H1 (cell line): ENCODE measurements around the gene LOX. TPM values are rescaled to one million over a fixed set of nuclear protein-coding genes. Genes with fewer than 3 reads are reported as not detected.

Experiments
- CTCF ChIA-PET: fragments of 300-600 bp; sonication (Branson Sonifier 250); formaldehyde crosslinking; loops from one replicate; lab custom pipeline; 2021; ENCODE audit not compliant: partially characterized antibody; lab: Charles Lee
- POLR2A ChIA-PET: fragments of 300-600 bp; sonication (Branson Sonifier 250); formaldehyde crosslinking; loops from one replicate; lab custom pipeline; 2021; ENCODE audit warnings: inconsistent platforms; ENCODE audit not compliant: partially characterized antibody; lab: Charles Lee
- DNase-seq, 2 experiments: peaks; one replicate each; pipeline versions ENCODE4 v3.0.0 to v3.0.0-alpha.2; 2010 to 2022; ENCODE audit warnings: low spot score in 2 of 2, low read depth in 1 of 2, mixed read lengths in 1 of 2
- FAIRE-seq: peaks from 2 replicates; lab custom pipeline; 2011; peaks lifted over from hg19 to GRCh38; lab: Jason Lieb, UNC
- H2AFZ ChIP-seq: 2 replicates; pipeline ENCODE4 v1.8.1; 2012; ENCODE audit warnings: low read length, inconsistent platforms
- H2AK5ac ChIP-seq: 2 replicates; pipeline ENCODE4 v1.6.1; 2013; ENCODE audit warnings: low read depth, low read length
- H2BK120ac ChIP-seq: replicated peaks from 2 replicates; pipeline ENCODE3; 2013; ENCODE audit warnings: low read depth, low read length, inconsistent platforms
- H2BK12ac ChIP-seq: 2 replicates; pipeline ENCODE4 v1.6.1; 2013; ENCODE audit warnings: low read depth, low read length
- H2BK15ac ChIP-seq: 2 replicates; pipeline ENCODE4 v1.6.1; 2013; ENCODE audit warnings: low read length
- H2BK20ac ChIP-seq: 2 replicates; pipeline ENCODE4 v1.6.1; 2013; ENCODE audit warnings: low read length
- H2BK5ac ChIP-seq: 2 replicates; pipeline ENCODE4 v1.6.1; 2013; ENCODE audit warnings: low read depth, low read length
- H3K14ac ChIP-seq: 2 replicates; pipeline ENCODE4 v1.6.1; 2013; ENCODE audit warnings: inconsistent platforms; ENCODE audit not compliant: insufficient read length
- H3K18ac ChIP-seq: 2 replicates; pipeline ENCODE4 v1.6.1; 2013; ENCODE audit warnings: low read length; ENCODE audit errors: extremely low read depth
- H3K23ac ChIP-seq: 2 replicates; pipeline ENCODE4 v1.6.1; 2013; ENCODE audit warnings: inconsistent platforms; ENCODE audit not compliant: insufficient read length
- H3K23me2 ChIP-seq: 2 replicates; pipeline ENCODE4 v1.6.1; 2013; ENCODE audit warnings: low read depth, low read length
- H3K27ac ChIP-seq: 2 replicates; pipeline ENCODE4 v1.6.1; 2011; ENCODE audit warnings: low read depth, low read length, inconsistent platforms
- H3K27me3 ChIP-seq, 4 experiments: replicated peaks in 1 of 4; 1 replicate in 1 of 4; 2 replicates in 3 of 4; pipeline versions ENCODE4 v1.6.1 to v1.8.1; 2011 to 2013; ENCODE audit warnings: low read length in 3 of 4, mild to moderate bottlenecking in 3 of 4, inconsistent platforms in 2 of 4, mixed read lengths in 2 of 4, moderate library complexity in 1 of 4; ENCODE audit not compliant: control insufficient read depth in 3 of 4, insufficient read depth in 3 of 4; ENCODE audit errors: extremely low read depth in 1 of 4
- H3K36me3 ChIP-seq, 4 experiments: 2 replicates each; pipeline versions ENCODE4 v1.6.1 to v1.8.1; 2011 to 2013; ENCODE audit warnings: mild to moderate bottlenecking in 4 of 4, low read length in 3 of 4, moderate library complexity in 2 of 4, control low read depth in 1 of 4, inconsistent platforms in 1 of 4; ENCODE audit not compliant: insufficient read depth in 4 of 4, control insufficient read depth in 2 of 4
- H3K4ac ChIP-seq: replicated peaks from 2 replicates; pipeline ENCODE3; 2013; ENCODE audit warnings: low read length, low read depth, mixed read lengths, inconsistent platforms; ENCODE audit not compliant: insufficient read length
- H3K4me1 ChIP-seq, 4 experiments: replicated peaks in 1 of 4; 1 replicate in 1 of 4; 2 replicates in 3 of 4; pipeline versions ENCODE4 v1.6.1 to v1.8.1; 2011 to 2013; ENCODE audit warnings: low read length in 3 of 4, inconsistent platforms in 2 of 4, mixed read lengths in 1 of 4; ENCODE audit not compliant: insufficient read depth in 4 of 4, control insufficient read depth in 3 of 4
- H3K4me2 ChIP-seq, 2 experiments: 2 replicates each; pipeline versions ENCODE4 v1.6.1 to v1.8.1; 2011 to 2013; ENCODE audit warnings: low read depth in 2 of 2, low read length in 2 of 2, control low read depth in 1 of 2, inconsistent platforms in 1 of 2, mild to moderate bottlenecking in 1 of 2; ENCODE audit not compliant: insufficient read depth in 1 of 2
- H3K4me3 ChIP-seq, 4 experiments: fragments of 200-600, 300-600 bp in 1 of 4; sonication (generic), shearing (Covaris generic), sonication (Bioruptor Twin) in 1 of 4; 2 replicates each; pipeline versions ENCODE4 v1.5.1 to v1.8.1; 2011 to 2016; ENCODE audit warnings: low read length in 4 of 4, low read depth in 3 of 4, control low read depth in 2 of 4, inconsistent platforms in 2 of 4, mild to moderate bottlenecking in 2 of 4, mixed read lengths in 1 of 4, moderate library complexity in 1 of 4; ENCODE audit not compliant: insufficient read depth in 2 of 4; ENCODE audit errors: extremely low read depth in 1 of 4
- H3K56ac ChIP-seq: replicated peaks from 2 replicates; pipeline ENCODE3; 2013; ENCODE audit warnings: low read depth, mild to moderate bottlenecking, mixed read lengths, low read length, inconsistent platforms; ENCODE audit not compliant: insufficient read length
- H3K79me1 ChIP-seq: 2 replicates; pipeline ENCODE4 v1.6.1; 2013; ENCODE audit warnings: low read depth, low read length, control low read depth
- H3K79me2 ChIP-seq, 2 experiments: 2 replicates each; pipeline versions ENCODE4 v1.6.1 to v1.8.1; 2012 to 2013; ENCODE audit warnings: low read length in 2 of 2, mild to moderate bottlenecking in 2 of 2, inconsistent platforms in 1 of 2; ENCODE audit not compliant: insufficient read depth in 2 of 2, control insufficient read depth in 1 of 2
- H3K9ac ChIP-seq, 4 experiments: replicated peaks in 1 of 4; 1 replicate in 1 of 4; 2 replicates in 3 of 4; pipeline versions ENCODE4 v1.6.1 to v1.8.1; 2011 to 2013; ENCODE audit warnings: low read depth in 3 of 4, low read length in 3 of 4, control low read depth in 2 of 4, mild to moderate bottlenecking in 2 of 4, moderate library complexity in 2 of 4, inconsistent platforms in 1 of 4; ENCODE audit errors: extremely low read depth in 1 of 4
- H3K9me3 ChIP-seq, 2 experiments: 2 replicates each; pipeline versions ENCODE4 v1.6.1 to v1.8.1; 2012 to 2013; ENCODE audit warnings: mild to moderate bottlenecking in 2 of 2, moderate library complexity in 2 of 2, control low read depth in 1 of 2, inconsistent platforms in 1 of 2, low read depth in 1 of 2, low read length in 1 of 2, mixed read lengths in 1 of 2; ENCODE audit not compliant: insufficient read depth in 2 of 2
- H4K20me1 ChIP-seq, 2 experiments: replicated peaks in 1 of 2; 2 replicates each; pipeline versions ENCODE3 to v1.8.1; 2011 to 2013; ENCODE audit warnings: inconsistent platforms in 2 of 2, low read length in 2 of 2, mild to moderate bottlenecking in 1 of 2; ENCODE audit not compliant: insufficient read depth in 2 of 2, control insufficient read depth in 1 of 2
- H4K5ac ChIP-seq: 2 replicates; pipeline ENCODE4 v1.6.1; 2013; ENCODE audit warnings: low read length, low read depth, mixed read lengths, inconsistent platforms; ENCODE audit not compliant: insufficient read length
- H4K8ac ChIP-seq: 2 replicates; pipeline ENCODE4 v1.8.0; 2013; ENCODE audit warnings: mild to moderate bottlenecking, moderate library complexity, low read length, inconsistent platforms; ENCODE audit not compliant: insufficient read depth; ENCODE audit errors: extremely low read depth
- H4K91ac ChIP-seq: replicated peaks from 2 replicates; pipeline ENCODE3; 2013; ENCODE audit warnings: low read length, mixed read lengths, inconsistent platforms; ENCODE audit not compliant: insufficient read length
- CHD2 ChIP-seq: IDR thresholded peaks from 2 replicates; pipeline ENCODE4 v1.6.1; 2012; ENCODE audit warnings: low read length, improper control_type of control experiment
- FOSL1 ChIP-seq: IDR thresholded peaks from 2 replicates; pipeline ENCODE4 v1.6.1; 2011; ENCODE audit warnings: mild to moderate bottlenecking, low read depth, low read length, moderate library complexity; ENCODE audit not compliant: insufficient read depth
- HDAC6 ChIP-seq: IDR thresholded peaks from one replicate; pipeline ENCODE4 v1.7.1; 2012; ENCODE audit warnings: low read depth, mild to moderate bottlenecking, inconsistent platforms, low read length, moderate library complexity
- JUND ChIP-seq: IDR thresholded peaks from 2 replicates; pipeline ENCODE4 v1.6.1; 2011; ENCODE audit warnings: mild to moderate bottlenecking, improper control_type of control experiment, low read length
- KDM4A ChIP-seq: IDR thresholded peaks from one replicate; pipeline ENCODE4 v1.7.1; 2012; ENCODE audit warnings: low read depth, mild to moderate bottlenecking, moderate library complexity, low read length, inconsistent platforms; ENCODE audit not compliant: severe bottlenecking
- KDM5A ChIP-seq: fragments of 200-600 bp; IDR thresholded peaks from 2 replicates; pipeline ENCODE4 v1.7.1; 2012; ENCODE audit warnings: mild to moderate bottlenecking, low read length, inconsistent platforms, mixed read lengths
- NRF1 ChIP-seq: IDR thresholded peaks from 2 replicates; pipeline ENCODE4 v1.6.1; 2011; ENCODE audit warnings: mild to moderate bottlenecking, low read depth, low read length, improper control_type of control experiment
- POLR2A ChIP-seq, 2 experiments: IDR thresholded peaks; 1 replicate in 1 of 2; 2 replicates in 1 of 2; pipeline ENCODE4 v1.6.1; 2011; ENCODE audit warnings: low read depth in 2 of 2, low read length in 2 of 2, mild to moderate bottlenecking in 2 of 2; ENCODE audit errors: control extremely low read depth in 1 of 2
- RBBP5 ChIP-seq: IDR thresholded peaks from 2 replicates; pipeline ENCODE4 v1.7.1; 2012; ENCODE audit warnings: low read depth, mild to moderate bottlenecking, inconsistent platforms, low read length, moderate library complexity, borderline replicate concordance
- SIN3A ChIP-seq, 2 experiments: IDR thresholded peaks in 1 of 2; conservative IDR thresholded peaks in 1 of 2; 2 replicates each; pipeline ENCODE4 v1.6.1; 2011 to 2012; ENCODE audit warnings: low read length in 2 of 2, improper control_type of control experiment in 1 of 2, low read depth in 1 of 2, mild to moderate bottlenecking in 1 of 2
- SIX5 ChIP-seq: IDR thresholded peaks from 2 replicates; pipeline ENCODE4 v1.6.1; 2011; ENCODE audit warnings: mild to moderate bottlenecking, low read depth, low read length
- TBP ChIP-seq: IDR thresholded peaks from 2 replicates; pipeline ENCODE4 v1.6.1; 2011; ENCODE audit warnings: low read depth, low read length, improper control_type of control experiment
- WGBS, 2 experiments: shearing (Covaris generic) in 1 of 2; methylation state at CpG; one replicate each; pipeline versions ENCODE4 v1.1.6 to v1.1.7; 2013 to 2015; ENCODE audit warnings: low lambda C conversion rate in 2 of 2, mixed read lengths in 2 of 2, inconsistent platforms in 1 of 2, low coverage in 1 of 2, missing lambda C conversion rate in 1 of 2; ENCODE audit not compliant: insufficient replicate concordance in 2 of 2, insufficient coverage in 1 of 2, insufficient read length in 1 of 2; ENCODE audit errors: extremely low coverage in 1 of 2, missing lambda C conversion rate in 1 of 2; 5-methylcytosine and 5-hydroxymethylcytosine counted together
- polyA plus RNA-seq, 7 experiments: library from polyadenylated mRNA; depleted of rRNA in 3 of 7; stranded (reverse) in 5 of 7; unstranded in 2 of 7; fragments of >200 nt in 5 of 7; fragments of 200-250 nt in 2 of 7; gene quantifications; 1 replicate in 5 of 7; 2 replicates in 1 of 7; 4 replicates in 1 of 7; pipeline versions ENCODE4 v1.2.1 to v1.2.3, GENCODE V29; 2011 to 2013; ENCODE audit warnings: missing spikeins in 2 of 7, mixed read lengths in 2 of 7
- total RNA-seq: library from RNA; stranded (reverse); fragmentation: NEBNext Ultra II Directional; extraction: Animal tissue kit (Norgen Biotek cat#: 25700); gene quantifications from 2 replicates; pipeline ENCODE4 v1.2.1, GENCODE V29; 2021

Gene LOX
- total and polyA plus RNA-seq, 2 of the 8 experiments (the other 6 are each of a cell fraction or from before 2014, with no cell fraction given) = 1.1 to 2.2 TPM

DNA sequence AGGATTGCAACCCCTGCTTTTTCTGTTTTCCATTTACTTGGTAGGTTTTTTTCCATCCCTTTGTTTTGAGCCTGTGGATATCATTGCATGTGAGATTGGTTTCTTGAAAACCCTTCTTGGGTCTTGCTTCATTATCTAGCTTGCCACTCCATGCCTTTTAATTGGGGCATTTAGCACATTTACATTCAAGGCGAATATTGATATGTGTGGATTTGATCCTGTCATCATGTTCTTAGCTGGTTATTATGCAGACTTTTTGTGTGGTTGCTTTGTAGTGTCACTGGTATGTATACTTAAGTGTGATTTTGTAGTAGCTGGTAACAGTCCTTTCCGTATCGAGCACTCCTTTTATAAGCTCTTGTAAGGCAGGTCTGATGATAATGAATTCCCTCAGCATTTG lies 26.5 kb downstream of the LOX start:
- H4K91ac ChIP-seq = no peak overlapping the region
- no peak overlapping the region for H2BK5ac ChIP-seq
- H2BK120ac ChIP-seq = no peak overlapping the region
- H4K5ac ChIP-seq = no peak overlapping the region
- no peaks in the 10 kb centered on the region for H3K79me1 ChIP-seq
- no peak overlapping the region for H2AFZ ChIP-seq
- H3K4me1 ChIP-seq = no peaks in the 10 kb centered on the region
- peaks cover 0 to 1% (median 0%) of the 10 kb centered on the region in 4 experiments; a peak in 1 of 7 replicates for H3K27me3 ChIP-seq
- POLR2A ChIA-PET = no interaction called here
- H3K9ac ChIP-seq = no peak overlapping the region
- TF ChIP-seq CHD2 (no peak), HDAC6 (no peak), SIX5 (no peak), JUND (no peak), TBP (no peak), RBBP5 (no peak), SIN3A (conservative IDR thresholded peaks at IDR 0.05 in 1 of 2, IDR thresholded peaks at IDR 0.05 in 1 of 2; ENCODE audit: low read depth in 1 of 2, low read length in 2 of 2) (no peak), KDM5A (no peak), POLR2A (IDR thresholded peaks at IDR 0.05; ENCODE audit: control extremely low read depth in 1 of 2, low read depth in 2 of 2, low read length in 2 of 2) (no peak), KDM4A (no peak), NRF1 (no peak), FOSL1 (no peak)
- TF ChIP-seq, all 59 proteins: peak for 0
- no peaks in the 10 kb centered on the region for H3K23me2 ChIP-seq
- H3K18ac ChIP-seq = no peak overlapping the region
- no peak overlapping the region for H3K4me2 ChIP-seq
- H4K8ac ChIP-seq = no peak overlapping the region
- H2BK12ac ChIP-seq = no peak overlapping the region
- H3K14ac ChIP-seq = no peak overlapping the region
- no peak for DNase-seq
- no peak overlapping the region for H3K56ac ChIP-seq
- H2BK20ac ChIP-seq = no peak overlapping the region
- H3K36me3 ChIP-seq = no peaks in the 10 kb centered on the region
- no peak overlapping the region for H3K4me3 ChIP-seq
- H3K27ac ChIP-seq = no peak overlapping the region
- H3K79me2 ChIP-seq = no peaks in the 10 kb centered on the region
- no peaks in the 10 kb centered on the region for H4K20me1 ChIP-seq
- H2AK5ac ChIP-seq = no peak overlapping the region
- CTCF ChIA-PET = interaction anchor here (1.6 kb wide), 1 partner anchor 25 kb away, joined by 8 read pairs; no protein-coding TSS in a partner anchor
- no peak overlapping the region for H2BK15ac ChIP-seq
- 88% methylated on average over 3 of the region's 3 CpGs; no CpG with 5 or more reads in 1 of the 2 experiments for WGBS, 2 experiments
- no peak overlapping the region for H3K4ac ChIP-seq
- no peak for FAIRE-seq
- no peaks in the 10 kb centered on the region for H3K9me3 ChIP-seq
- H3K23ac ChIP-seq = no peak overlapping the region
